NB4 (cell line): ENCODE data around the gene SCARB1.

Experiments
- MAX ChIP-seq: IDR thresholded peaks from 2 replicates; pipeline ENCODE4 v1.6.1; 2011; ENCODE audit warnings: low read depth, low read length
- MYC ChIP-seq: IDR thresholded peaks from 2 replicates; pipeline ENCODE4 v1.6.1; 2011; ENCODE audit warnings: low read depth, low read length
- POLR2A ChIP-seq: IDR thresholded peaks from 2 replicates; pipeline ENCODE4 v1.6.1; 2011; ENCODE audit warnings: mild to moderate bottlenecking; ENCODE audit not compliant: insufficient read length; ENCODE audit errors: extremely low read depth
- TF ChIP-seq, protein P1 (sequence below): IDR thresholded peaks from one replicate; pipeline ENCODE4 v1.5.1; 2012; ENCODE audit warnings: low read depth, low read length

DNA sequence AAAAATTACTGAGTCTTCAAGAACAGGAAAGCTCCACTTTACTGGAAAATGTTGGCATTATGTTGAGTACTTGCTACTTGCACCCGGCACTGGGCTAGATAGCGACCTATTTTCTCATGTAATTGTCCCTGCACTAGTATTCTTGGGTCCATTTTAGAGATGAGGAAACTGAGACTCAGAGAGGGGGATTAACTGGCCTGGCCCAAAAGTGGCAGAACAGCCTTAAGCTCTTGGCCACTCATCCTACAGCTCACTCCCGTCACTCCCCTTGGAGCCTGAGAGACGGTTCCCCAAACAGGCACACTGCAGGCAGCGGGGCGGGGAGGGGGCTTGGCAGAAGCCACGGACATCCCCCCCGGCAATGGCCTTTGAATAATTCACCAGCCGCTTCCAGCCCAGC, 113.9 kb downstream of the SCARB1 start:
- TF ChIP-seq, protein P1, sequence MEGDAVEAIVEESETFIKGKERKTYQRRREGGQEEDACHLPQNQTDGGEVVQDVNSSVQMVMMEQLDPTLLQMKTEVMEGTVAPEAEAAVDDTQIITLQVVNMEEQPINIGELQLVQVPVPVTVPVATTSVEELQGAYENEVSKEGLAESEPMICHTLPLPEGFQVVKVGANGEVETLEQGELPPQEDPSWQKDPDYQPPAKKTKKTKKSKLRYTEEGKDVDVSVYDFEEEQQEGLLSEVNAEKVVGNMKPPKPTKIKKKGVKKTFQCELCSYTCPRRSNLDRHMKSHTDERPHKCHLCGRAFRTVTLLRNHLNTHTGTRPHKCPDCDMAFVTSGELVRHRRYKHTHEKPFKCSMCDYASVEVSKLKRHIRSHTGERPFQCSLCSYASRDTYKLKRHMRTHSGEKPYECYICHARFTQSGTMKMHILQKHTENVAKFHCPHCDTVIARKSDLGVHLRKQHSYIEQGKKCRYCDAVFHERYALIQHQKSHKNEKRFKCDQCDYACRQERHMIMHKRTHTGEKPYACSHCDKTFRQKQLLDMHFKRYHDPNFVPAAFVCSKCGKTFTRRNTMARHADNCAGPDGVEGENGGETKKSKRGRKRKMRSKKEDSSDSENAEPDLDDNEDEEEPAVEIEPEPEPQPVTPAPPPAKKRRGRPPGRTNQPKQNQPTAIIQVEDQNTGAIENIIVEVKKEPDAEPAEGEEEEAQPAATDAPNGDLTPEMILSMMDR: no peak
- TF ChIP-seq POLR2A (no peak), MAX (no peak), MYC (no peak)
